ENCODE results near the gene CTXND2.
"Not testable (repeated sequence)": the region's sequence is repeated elsewhere in the genome, so short reads cannot be mapped to it uniquely, and the experiment has no call there.

The CTXND2 gene

GRCh38 chr1:150887018-150887417, at the start of gene CTXND2:
CTXND2 (plus strand) TSS chr1:150887136; CDS start chr1:150912315, 25,179 bp downstream.
- DNase-seq, result no peak

DNA sequence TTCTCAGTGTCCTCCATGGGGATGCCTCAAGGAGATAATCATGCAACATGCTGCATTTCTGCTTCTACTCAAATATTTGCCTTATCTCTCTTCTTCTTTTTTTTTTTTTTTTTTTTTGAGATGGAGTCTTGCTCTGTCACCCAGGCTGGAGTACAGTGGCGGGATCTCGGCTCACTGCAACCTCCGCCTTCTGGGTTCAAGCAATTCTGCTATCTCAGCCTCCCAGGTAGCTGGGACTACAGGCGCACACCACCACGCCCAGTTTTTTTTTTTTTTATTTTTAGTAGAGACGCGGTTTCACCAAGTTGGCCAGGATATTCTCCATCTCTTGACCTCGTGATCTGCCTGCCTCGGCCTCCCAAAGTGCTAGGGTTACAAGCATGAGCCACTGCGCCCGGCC, 46.1 kb upstream of the CTXND2 start:
- not testable (repeated sequence) for DNase-seq

DNA sequence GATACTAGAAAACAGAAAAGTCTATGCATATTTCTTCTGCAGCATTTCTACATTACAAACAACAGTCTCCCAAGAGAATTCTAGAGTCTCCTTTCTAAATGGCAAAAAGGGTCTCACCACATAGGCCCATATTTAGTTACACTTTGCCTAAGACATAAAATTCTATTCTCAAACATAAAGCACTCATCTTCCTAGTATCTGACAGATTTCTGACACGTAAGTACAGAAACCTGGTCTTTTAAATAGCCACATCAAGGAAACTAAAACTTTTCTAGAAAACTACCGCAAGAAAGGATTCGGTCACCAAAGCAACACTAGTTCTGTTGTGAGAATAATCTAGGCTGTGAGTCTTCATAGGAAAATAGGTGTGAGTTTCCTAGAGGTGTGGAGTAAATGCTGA, 45.3 kb upstream of the CTXND2 start:
- DNase-seq, result no peak

GRCh38 chr1:150842343-150842742, 44.6 kb upstream of the CTXND2 start:
- no peak for DNase-seq

DNA sequence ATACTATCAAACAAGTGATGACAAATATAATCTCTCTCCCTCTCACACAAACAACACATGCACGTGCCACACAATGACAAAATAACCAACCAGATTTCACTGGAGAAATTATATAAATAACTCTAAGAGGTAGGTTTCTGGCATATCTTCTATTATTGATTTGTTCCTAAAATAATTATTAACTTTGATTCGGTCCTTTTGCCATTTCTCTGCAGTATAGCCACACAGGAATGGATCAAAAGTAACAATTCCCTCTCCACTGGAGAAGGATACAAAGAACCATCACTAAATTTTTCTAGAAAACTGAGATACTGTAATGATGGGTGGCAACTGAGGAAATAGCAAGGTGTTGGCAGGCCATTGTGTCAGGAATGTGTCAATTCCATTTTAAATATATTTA, 44.0 kb upstream of the CTXND2 start:
- no peak for DNase-seq

DNA sequence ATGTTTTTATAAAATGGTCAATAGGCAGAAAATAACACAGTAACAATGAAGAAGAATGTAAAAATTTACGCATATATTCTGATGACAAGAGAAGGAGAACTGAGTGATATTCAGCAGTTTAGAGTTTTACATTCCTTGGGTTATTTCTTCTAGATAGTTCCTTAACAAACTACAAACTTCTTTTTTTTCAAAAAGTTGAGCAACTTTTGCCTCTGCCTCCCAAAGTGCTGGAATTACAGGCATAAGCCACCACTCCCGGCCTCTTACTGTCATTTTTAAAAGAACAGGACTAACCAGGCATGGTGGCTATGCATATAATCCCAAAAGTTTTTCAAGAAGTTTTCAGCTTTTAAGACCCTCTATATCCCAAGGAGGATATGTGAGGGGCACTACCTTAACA, 43.5 kb upstream of the CTXND2 start:
- no peak for DNase-seq

- no peak for DNase-seq
Observed at GRCh38 chr1:150846473-150847146, 40.3 kb upstream of the CTXND2 start.

- DNase-seq, result not testable (repeated sequence)
Observed at GRCh38 chr1:150850801-150851362, 36.1 kb upstream of the CTXND2 start.

- not testable (repeated sequence) for DNase-seq
Observed at GRCh38 chr1:150852734-150853133, 34.2 kb upstream of the CTXND2 start.

GRCh38 chr1:150863724-150864123, 23.2 kb upstream of the CTXND2 start:
- no peak for DNase-seq

DNA sequence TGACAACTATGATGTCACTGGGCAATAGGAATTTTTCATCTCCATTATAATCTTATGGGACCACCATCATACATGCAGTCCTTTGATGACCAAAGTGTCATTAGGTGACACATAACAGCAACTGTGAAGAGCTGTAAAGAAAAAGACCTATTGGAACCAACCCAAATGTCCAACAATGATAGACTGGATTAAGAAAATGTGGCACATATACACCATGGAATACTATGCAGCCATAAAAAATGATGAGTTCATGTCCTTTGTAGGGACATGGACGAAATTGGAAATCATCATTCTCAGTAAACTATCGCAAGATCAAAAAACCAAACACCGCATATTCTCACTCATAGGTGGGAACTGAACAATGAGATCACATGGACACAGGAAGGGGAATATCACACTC, 22.7 kb upstream of the CTXND2 start:
- not testable (repeated sequence) for DNase-seq

DNA sequence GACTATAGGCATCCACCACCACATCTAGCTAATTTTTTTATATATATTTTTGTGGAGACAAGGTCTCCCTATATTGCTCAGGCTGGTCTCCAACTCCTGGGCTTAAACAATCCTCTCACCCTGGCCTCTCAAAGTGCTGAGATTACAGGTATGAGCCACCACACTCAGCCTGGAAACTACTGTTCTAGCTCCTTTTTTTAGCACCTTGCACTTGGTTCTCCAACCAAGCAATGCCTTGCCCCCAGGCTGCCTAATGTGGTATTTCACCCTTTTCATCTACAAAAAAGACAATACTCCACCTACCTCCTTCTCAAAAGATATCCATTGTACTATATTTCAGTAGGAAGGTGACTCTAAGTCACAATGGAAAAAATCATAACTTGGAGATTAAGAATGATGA, 17.3 kb upstream of the CTXND2 start:
- DNase-seq, result no peak

- no peak for DNase-seq
Observed at GRCh38 chr1:150872572-150872971, 14.4 kb upstream of the CTXND2 start.

- DNase-seq, result no peak
Observed at GRCh38 chr1:150873521-150873920, 13.4 kb upstream of the CTXND2 start.

GRCh38 chr1:150874455-150875196, 12.3 kb upstream of the CTXND2 start:
- DNase-seq, result no peak

- no peak for DNase-seq
Observed at GRCh38 chr1:150875197-150876118, 11.5 kb upstream of the CTXND2 start.

GRCh38 chr1:150876119-150876454, 10.8 kb upstream of the CTXND2 start:
- no peak for DNase-seq

- DNase-seq, result not testable (repeated sequence)
Observed at GRCh38 chr1:150878931-150879330, 8.0 kb upstream of the CTXND2 start.

- DNase-seq, result no peak
Observed at GRCh38 chr1:150881331-150882070, 5.4 kb upstream of the CTXND2 start.

DNA sequence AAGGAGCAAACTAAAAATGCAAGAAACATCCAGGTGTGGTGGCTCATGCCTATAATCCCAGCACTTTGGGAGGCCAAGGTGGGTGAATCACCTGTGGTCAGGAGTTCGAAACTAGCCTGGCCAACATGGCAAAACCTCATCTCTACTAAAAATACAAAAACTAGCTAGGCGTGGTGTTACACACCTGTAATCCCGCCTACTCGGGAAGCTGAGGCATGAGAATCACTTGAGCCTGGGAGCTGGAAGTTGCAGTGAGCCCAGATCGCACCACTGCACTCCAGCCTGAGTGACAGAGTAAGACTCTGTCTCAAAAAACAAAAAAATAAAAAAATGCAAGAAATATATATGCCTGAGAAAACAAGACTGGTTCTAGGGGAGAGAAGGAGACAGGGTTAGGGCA, 3.8 kb upstream of the CTXND2 start:
- not testable (repeated sequence) for DNase-seq

DNA sequence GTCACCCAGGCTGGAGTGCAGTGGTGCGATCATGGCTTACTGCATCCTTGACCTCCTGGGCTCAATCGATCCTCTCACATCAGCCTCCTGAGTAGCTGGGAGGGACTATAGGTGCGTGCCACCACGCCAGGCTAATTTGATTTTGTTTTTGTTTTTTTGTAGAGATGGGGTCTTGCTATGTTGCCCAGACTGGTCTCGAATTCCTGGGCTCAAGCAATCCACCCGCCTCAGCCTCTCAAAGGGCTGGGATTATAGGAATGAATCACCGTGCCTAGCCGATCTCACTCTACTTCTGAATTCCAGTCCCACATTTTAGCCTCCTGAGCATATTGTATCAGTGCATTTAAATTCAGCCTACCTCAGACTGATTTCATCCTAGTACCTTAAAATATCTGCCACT, 1.8 kb downstream of the CTXND2 start:
- no peak for DNase-seq

- no peak for DNase-seq
Observed at GRCh38 chr1:150890033-150890416, 3.1 kb downstream of the CTXND2 start.

Measured in NK-92 treated with Interleukin-12 subunit alpha and Interleukin-12 subunit beta, amount 100 ng/mL, for 24 hours (cell line).